HEK293 (cell line): ENCODE measurements around the gene DUSP22.

ENCODE experiments used
- CTCF ChIP-seq: fragments of 450-650 bp; formaldehyde crosslinking; IDR thresholded peaks from 2 replicates; pipeline ENCODE4 v1.5.1; 2016; ENCODE audit warnings: missing biosample characterization, missing genetic modification characterization
- SP2 ChIP-seq: fragments of 450-650 bp; formaldehyde crosslinking; IDR thresholded peaks from 2 replicates; pipeline ENCODE4 v1.5.1; 2016; ENCODE audit warnings: missing biosample characterization, missing genetic modification characterization
- ZBTB10 ChIP-seq: fragments of 450-650 bp; formaldehyde crosslinking; IDR thresholded peaks from 2 replicates; pipeline ENCODE4 v1.5.1; 2016; ENCODE audit warnings: missing biosample characterization, missing genetic modification characterization
- ZBTB8A ChIP-seq: fragments of 450-650 bp; formaldehyde crosslinking; IDR thresholded peaks from 2 replicates; pipeline ENCODE4 v1.5.1; 2016; ENCODE audit warnings: missing biosample characterization, missing genetic modification characterization
- ZFP69B ChIP-seq: fragments of 450-650 bp; formaldehyde crosslinking; IDR thresholded peaks from 2 replicates; pipeline ENCODE4 v1.5.1; 2016; ENCODE audit warnings: missing biosample characterization, missing genetic modification characterization
- ZNF274 ChIP-seq, 2 experiments: fragments of 200-500 bp in 1 of 2; fragments of 450-650 bp in 1 of 2; sonication (Bioruptor generic) in 1 of 2; formaldehyde crosslinking in 1 of 2; IDR thresholded peaks; 2 replicates each; pipeline versions ENCODE4 v1.5.1 to v1.6.1; 2014 to 2016; ENCODE audit warnings: borderline replicate concordance in 1 of 2, inconsistent platforms in 1 of 2, low read length in 1 of 2, missing biosample characterization in 1 of 2, missing genetic modification characterization in 1 of 2
- ZNF292 ChIP-seq: fragments of 450-650 bp; formaldehyde crosslinking; IDR thresholded peaks from 2 replicates; pipeline ENCODE4 v1.5.1; 2016; ENCODE audit warnings: low read depth, missing biosample characterization, missing genetic modification characterization, borderline replicate concordance
- ZNF48 ChIP-seq: fragments of 450-650 bp; formaldehyde crosslinking; IDR thresholded peaks from 2 replicates; pipeline ENCODE4 v1.5.1; 2016; ENCODE audit warnings: missing biosample characterization, missing genetic modification characterization
- ZNF639 ChIP-seq: fragments of 450-650 bp; formaldehyde crosslinking; IDR thresholded peaks from 2 replicates; pipeline ENCODE4 v1.5.1; 2016; ENCODE audit warnings: missing biosample characterization, missing genetic modification characterization

- TF ChIP-seq CTCF (tag by site-specific recombination) (no peak), ZBTB10 (tag by site-specific recombination) (no peak), SP2 (no peak), ZNF639 (tag by site-specific recombination) (no peak), ZFP69B (tag by site-specific recombination) (no peak), ZBTB8A (no peak), ZNF292 (no peak), ZNF48 (tag by site-specific recombination) (no peak), ZNF274 (IDR thresholded peaks at IDR 0.05; ENCODE audit: low read length) (no peak), ZNF274 (tag by site-specific recombination; IDR thresholded peaks at IDR 0.05; ENCODE audit: borderline replicate concordance) (no peak)
Measured at GRCh38 chr6:322259-322930, 30.1 kb downstream of the DUSP22 start.
